Measurements from ENCODE around the gene TBX10.

DNA sequence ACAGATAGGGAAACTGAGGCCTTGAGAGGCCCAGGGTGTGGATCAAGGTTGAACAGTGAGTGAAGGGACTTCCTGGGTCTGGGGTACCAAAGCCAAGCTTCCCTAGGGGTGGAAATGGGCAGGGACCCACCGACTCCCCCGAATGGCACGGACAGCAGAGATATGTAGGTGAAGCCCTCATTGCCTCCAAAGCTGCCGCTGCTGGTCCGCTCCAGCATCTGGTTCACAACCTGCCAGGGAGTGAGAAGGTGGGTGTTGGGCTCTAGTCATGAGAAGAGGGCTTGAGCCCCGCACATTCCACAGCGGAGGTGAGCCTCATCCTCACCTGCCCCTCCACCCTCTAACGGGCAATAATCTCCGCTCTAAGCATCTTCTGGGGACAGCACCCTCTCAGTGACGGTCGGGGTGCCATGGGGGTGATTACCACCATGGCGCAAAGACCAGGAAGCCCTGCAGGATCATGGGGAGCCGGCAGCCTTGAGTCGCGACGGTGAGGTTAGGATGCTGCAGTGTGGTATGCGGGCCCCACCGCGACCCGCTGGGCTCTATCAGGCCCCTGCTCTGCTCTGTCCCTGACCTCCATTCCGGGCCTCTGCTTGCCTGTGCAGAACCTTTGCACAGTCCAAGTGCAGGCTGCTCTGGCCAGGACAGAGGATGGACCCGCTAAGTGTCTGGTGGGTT, 24.1 kb upstream of the TBX10 start:
- TF ChIP-seq ZNF274 (IDR thresholded peaks at IDR 0.05; ENCODE audit: low read depth, low read length) (no peak), SUZ12 (IDR thresholded peaks at IDR 0.05; ENCODE audit: extremely low read depth, insufficient read depth, insufficient read length) (no peak)

Measured in NT2/D1 (cell line).